Thyroid gland (tissue), 4 donors: ENCODE results near the gene CHST10. TPM values are rescaled to one million over a fixed set of nuclear protein-coding genes. Genes with fewer than 3 reads are reported as not detected.

ENCODE experiments used
- DNase-seq, 2 donors: peaks; one replicate each; pipeline ENCODE4 v3.0.0-alpha.2; 2019
- H3K27ac ChIP-seq, 3 donors: fragments of 200-600 bp; sonication (generic); 1 replicate in 2 of 3; 2 replicates in 1 of 3; pipeline ENCODE4 v1.5.1; 2016 to 2019; ENCODE audit warnings: mild to moderate bottlenecking in 1 of 3, moderate library complexity in 1 of 3
- H3K27me3 ChIP-seq: fragments of 200-600 bp; sonication (generic); one replicate; pipeline ENCODE4 v1.5.1; 2019
- H3K36me3 ChIP-seq, 2 donors: fragments of 200-600 bp; sonication (generic); one replicate each; pipeline ENCODE4 v1.5.1; 2016 to 2019
- H3K4me1 ChIP-seq, 2 donors: fragments of 200-600 bp; sonication (generic); one replicate each; pipeline ENCODE4 v1.5.1; 2017 to 2019
- H3K4me3 ChIP-seq, 3 donors: fragments of 200-600 bp; sonication (generic); replicated peaks in 1 of 3; 1 replicate in 2 of 3; 2 replicates in 1 of 3; pipeline ENCODE4 v1.5.1; 2016; ENCODE audit warnings: mild to moderate bottlenecking in 1 of 3
- H3K9me3 ChIP-seq: fragments of 200-600 bp; sonication (generic); one replicate; pipeline ENCODE4 v1.5.1; 2017
- CTCF ChIP-seq, 6 experiments: fragments of 200-600 bp in 3 of 6; fragments of 450-650 bp in 3 of 6; sonication (generic) in 3 of 6; IDR thresholded peaks; one replicate each; pipeline ENCODE4 v1.5.1; 2016 to 2019; ENCODE audit warnings: antibody characterized with exemption in 6 of 6, mild to moderate bottlenecking in 2 of 6, inconsistent platforms in 1 of 6, moderate library complexity in 1 of 6
- POLR2A ChIP-seq, 2 donors: fragments of 450-650 bp; IDR thresholded peaks; one replicate each; pipeline ENCODE4 v1.6.1; 2017; ENCODE audit warnings: antibody characterized with exemption in 2 of 2, mild to moderate bottlenecking in 2 of 2, moderate library complexity in 1 of 2
- WGBS, 2 donors: methylation state at CpG; one replicate each; pipeline ENCODE4 v1.1.5; 2017; 5-methylcytosine and 5-hydroxymethylcytosine counted together
- intact Hi-C: fragments of 100-400 bp; cut with DNase I; formaldehyde crosslinking; loops from one replicate; pipeline ENCODE4 v1.15.1; 2023
- total RNA-seq, 4 donors: library from RNA; depleted of rRNA; stranded (reverse); fragments of >200 nt; gene quantifications; one replicate each; pipeline ENCODE4 v1.2.3, GENCODE V29; 2016

CHST10 gene
- total RNA-seq, 4 donors from 2014 or later = 12.9 to 18.3 (median 14.5) TPM

- Histone ChIP-seq H3K36me3 (no peaks in the 10 kb centered on the region), H3K9me3 (no peaks in the 10 kb centered on the region), H3K27ac (no peak overlapping the region), H3K4me1 (no peaks in the 10 kb centered on the region), H3K27me3 (no peaks in the 10 kb centered on the region), H3K4me3 (no peak overlapping the region)
- TF ChIP-seq CTCF (IDR thresholded peaks at IDR 0.05) (no peak), POLR2A (IDR thresholded peaks at IDR 0.05) (no peak)
- intact Hi-C loops = no loop called here
- WGBS, 2 donors = 85 to 92% methylated on average over 5 of the region's 5 CpGs
- no peak for DNase-seq
These were observed 33.6 kb upstream of the CHST10 start for GRCh38 chr2:100451092-100451491.

GRCh38 chr2:100446696-100447095, 29.2 kb upstream of the CHST10 start:
- H3K4me3 ChIP-seq = no peak overlapping the region
- no peaks in the 10 kb centered on the region for H3K27me3 ChIP-seq
- WGBS, 2 donors = 70 to 78% methylated on average over 2 of the region's 2 CpGs
- no peaks in the 10 kb centered on the region for H3K36me3 ChIP-seq
- H3K4me1 ChIP-seq = no peaks in the 10 kb centered on the region
- H3K27ac ChIP-seq = no peak overlapping the region
- intact Hi-C loops = no loop called here
- TF ChIP-seq POLR2A (IDR thresholded peaks at IDR 0.05) (no peak), CTCF (IDR thresholded peaks at IDR 0.05) (no peak)
- no peak for DNase-seq
- H3K9me3 ChIP-seq = no peaks in the 10 kb centered on the region

GRCh38 chr2:100437751-100438150, 20.3 kb upstream of the CHST10 start:
- intact Hi-C loops = no loop called here
- Histone ChIP-seq H3K27ac (no peak overlapping the region), H3K4me3 (no peak overlapping the region), H3K36me3 (no peaks in the 10 kb centered on the region), H3K27me3 (no peaks in the 10 kb centered on the region), H3K4me1 (no peaks in the 10 kb centered on the region), H3K9me3 (no peaks in the 10 kb centered on the region)
- TF ChIP-seq CTCF (IDR thresholded peaks at IDR 0.05) = no peak
- TF ChIP-seq POLR2A (IDR thresholded peaks at IDR 0.05) = no peak
- DNase-seq = no peak
- WGBS, 2 donors = 91 to 93% methylated on average over 8 of the region's 8 CpGs

GRCh38 chr2:100429726-100430125, 12.3 kb upstream of the CHST10 start:
- TF ChIP-seq POLR2A (IDR thresholded peaks at IDR 0.05) (no peak), CTCF (IDR thresholded peaks at IDR 0.05) (no peak)
- Histone ChIP-seq H3K9me3 (no peaks in the 10 kb centered on the region), H3K36me3 (no peaks in the 10 kb centered on the region), H3K27me3 (no peaks in the 10 kb centered on the region), H3K4me1 (no peaks in the 10 kb centered on the region), H3K27ac (no peak overlapping the region), H3K4me3 (no peak overlapping the region)
- no peak for DNase-seq
- intact Hi-C loops = no loop called here
- WGBS, 2 donors = 75 to 77% methylated on average over 1 of the region's 1 CpG

- intact Hi-C loops = no loop called here
These were observed 10.3 kb upstream of the CHST10 start for GRCh38 chr2:100427627-100428258.

More at GRCh38 chr2:100427627-100428258, 10.3 kb upstream of the CHST10 start:
- WGBS, 2 donors = 36 to 38% methylated on average over 11 of the region's 11 CpGs
- DNase-seq = peak; percentile 71 to 74
- H3K36me3 ChIP-seq = no peaks in the 10 kb centered on the region
- no peaks in the 10 kb centered on the region for H3K9me3 ChIP-seq
- H3K27ac ChIP-seq = no peak overlapping the region
- peak in 4 of 6 experiments; percentile 29 to 56 (median 42) for TF ChIP-seq CTCF (IDR thresholded peaks at IDR 0.05)
- no peak for TF ChIP-seq POLR2A (IDR thresholded peaks at IDR 0.05)
- H3K27me3 ChIP-seq = no peaks in the 10 kb centered on the region
- no peak overlapping the region for H3K4me3 ChIP-seq
- H3K4me1 ChIP-seq = no peaks in the 10 kb centered on the region
